GM18508 (cell line): Measurements from ENCODE around the gene DHX34.
"Not testable (repeated sequence)": the region's sequence is repeated elsewhere in the genome, so short reads cannot be mapped to it uniquely, and the experiment has no call there.

Experiments
- ATAC-seq: cut with Tn5 transposase; IDR thresholded peaks from one replicate; pipeline ENCODE4 v1.9.1; 2021; ENCODE audit warnings: moderate number of reproducible peaks; ENCODE audit not compliant: insufficient read depth, unreplicated experiment

Gene DHX34, protein sequence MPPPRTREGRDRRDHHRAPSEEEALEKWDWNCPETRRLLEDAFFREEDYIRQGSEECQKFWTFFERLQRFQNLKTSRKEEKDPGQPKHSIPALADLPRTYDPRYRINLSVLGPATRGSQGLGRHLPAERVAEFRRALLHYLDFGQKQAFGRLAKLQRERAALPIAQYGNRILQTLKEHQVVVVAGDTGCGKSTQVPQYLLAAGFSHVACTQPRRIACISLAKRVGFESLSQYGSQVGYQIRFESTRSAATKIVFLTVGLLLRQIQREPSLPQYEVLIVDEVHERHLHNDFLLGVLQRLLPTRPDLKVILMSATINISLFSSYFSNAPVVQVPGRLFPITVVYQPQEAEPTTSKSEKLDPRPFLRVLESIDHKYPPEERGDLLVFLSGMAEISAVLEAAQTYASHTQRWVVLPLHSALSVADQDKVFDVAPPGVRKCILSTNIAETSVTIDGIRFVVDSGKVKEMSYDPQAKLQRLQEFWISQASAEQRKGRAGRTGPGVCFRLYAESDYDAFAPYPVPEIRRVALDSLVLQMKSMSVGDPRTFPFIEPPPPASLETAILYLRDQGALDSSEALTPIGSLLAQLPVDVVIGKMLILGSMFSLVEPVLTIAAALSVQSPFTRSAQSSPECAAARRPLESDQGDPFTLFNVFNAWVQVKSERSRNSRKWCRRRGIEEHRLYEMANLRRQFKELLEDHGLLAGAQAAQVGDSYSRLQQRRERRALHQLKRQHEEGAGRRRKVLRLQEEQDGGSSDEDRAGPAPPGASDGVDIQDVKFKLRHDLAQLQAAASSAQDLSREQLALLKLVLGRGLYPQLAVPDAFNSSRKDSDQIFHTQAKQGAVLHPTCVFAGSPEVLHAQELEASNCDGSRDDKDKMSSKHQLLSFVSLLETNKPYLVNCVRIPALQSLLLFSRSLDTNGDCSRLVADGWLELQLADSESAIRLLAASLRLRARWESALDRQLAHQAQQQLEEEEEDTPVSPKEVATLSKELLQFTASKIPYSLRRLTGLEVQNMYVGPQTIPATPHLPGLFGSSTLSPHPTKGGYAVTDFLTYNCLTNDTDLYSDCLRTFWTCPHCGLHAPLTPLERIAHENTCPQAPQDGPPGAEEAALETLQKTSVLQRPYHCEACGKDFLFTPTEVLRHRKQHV

DNA sequence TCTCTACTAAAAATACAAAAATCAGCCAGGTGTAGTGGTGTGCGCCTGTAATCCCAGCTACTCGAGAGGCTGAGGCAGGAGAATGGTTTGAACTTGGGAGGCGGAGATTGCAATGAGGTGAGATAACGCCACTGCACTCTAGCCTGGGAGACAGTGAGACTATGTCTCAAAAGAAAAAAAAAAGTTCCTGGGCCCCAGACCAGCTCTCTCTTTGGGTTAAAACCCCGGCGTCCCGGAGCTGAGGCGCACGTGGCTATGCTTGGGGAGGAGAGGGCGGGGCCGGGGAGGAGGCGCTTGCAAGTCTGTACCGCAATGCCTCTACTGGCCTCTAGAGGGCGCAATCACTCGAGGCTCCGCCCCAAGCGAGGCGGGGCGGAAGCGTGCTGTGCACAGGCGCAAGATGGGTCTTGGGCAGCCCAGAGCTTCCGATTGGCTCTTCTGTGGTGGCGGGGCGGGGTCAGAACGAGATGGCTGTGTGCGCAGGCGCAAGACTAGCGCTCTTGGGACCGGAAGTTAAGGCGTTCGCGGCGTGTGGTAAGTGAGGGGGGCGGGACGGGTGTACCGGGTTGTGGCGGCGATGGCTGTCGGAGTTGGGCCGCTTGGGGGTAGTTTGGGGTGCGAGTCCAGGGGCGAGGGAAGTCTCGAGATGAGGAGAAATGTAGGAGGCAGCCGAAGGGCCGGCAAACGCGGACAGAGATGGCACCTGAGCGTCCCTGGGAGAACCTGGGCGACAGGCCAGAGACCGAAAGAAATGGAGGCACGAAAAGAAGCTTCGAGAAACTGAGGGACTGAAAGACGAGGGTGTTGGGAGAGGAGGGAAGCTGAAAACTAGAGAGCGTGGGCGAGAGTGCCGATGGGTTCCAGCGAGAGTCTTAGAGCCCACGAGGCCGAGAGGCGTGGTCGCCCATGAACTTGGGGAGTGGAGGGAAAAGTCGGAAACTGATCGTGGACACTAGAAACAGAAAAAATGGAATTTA, at the start of gene DHX34:
DHX34 (plus strand) TSS at position 497 of the 977 bp plus-strand sequence. CDS start 3,716 bp downstream, outside the sequence.
- ATAC-seq = peak; percentile 48

DNA sequence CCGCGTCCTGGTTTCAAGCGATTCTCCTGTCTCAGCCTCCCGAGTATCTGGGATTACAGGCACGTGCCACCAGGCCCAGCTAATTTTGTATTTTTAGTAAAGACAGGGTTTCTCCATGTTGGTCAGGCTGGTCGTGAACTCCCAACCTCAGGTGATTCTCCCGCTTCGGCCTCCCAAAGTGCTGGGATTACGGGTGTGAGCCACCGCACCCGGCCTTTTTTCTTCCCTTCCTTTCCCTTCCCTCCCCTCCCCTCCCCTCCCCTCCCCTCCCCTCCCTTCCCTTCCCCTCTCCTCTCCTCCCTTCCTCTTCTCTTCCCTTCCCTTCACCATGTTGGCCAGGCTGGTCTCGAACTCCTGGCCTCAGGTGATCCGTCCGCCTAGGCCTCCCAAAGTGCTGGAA, 48.2 kb upstream of the DHX34 start:
- not testable (repeated sequence) for ATAC-seq

DNA sequence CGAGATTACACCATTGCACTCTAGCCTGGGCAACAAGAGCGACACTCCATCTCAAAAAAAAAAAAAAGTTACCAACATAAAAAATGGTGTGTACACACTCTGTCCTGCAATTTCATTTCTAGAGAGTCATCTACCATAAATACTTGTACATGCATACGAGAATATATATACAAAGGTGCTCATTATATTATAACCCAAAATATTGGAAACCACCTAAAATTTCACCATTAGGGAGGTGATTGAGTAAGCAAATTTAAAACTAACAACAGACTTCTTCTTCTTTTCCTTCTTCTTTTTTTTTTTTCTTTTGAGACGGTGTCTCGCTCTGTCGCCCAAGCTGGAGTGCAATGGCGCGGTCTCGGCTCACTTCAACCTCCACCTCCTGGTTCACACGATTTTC, 46.9 kb upstream of the DHX34 start:
- no peak for ATAC-seq

DNA sequence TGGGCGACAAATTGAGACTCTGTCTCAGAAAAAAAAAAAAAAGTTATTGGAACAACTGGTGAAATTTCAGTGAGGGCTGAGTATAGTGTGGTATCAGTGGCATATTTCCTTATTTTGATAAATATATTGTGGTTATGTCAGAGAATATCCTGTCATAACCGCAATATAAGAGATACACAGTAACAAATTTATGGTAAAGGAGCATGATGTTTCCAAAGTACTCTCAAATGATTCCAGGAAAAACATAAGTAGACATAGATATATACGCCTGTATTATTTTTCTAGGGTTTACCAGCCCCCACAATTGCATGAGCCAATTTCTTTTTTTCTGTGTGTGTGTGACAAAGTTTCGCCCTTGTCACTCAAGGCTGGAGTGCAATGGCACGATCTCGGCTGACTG, 45.1 kb upstream of the DHX34 start:
- ATAC-seq = no peak

DNA sequence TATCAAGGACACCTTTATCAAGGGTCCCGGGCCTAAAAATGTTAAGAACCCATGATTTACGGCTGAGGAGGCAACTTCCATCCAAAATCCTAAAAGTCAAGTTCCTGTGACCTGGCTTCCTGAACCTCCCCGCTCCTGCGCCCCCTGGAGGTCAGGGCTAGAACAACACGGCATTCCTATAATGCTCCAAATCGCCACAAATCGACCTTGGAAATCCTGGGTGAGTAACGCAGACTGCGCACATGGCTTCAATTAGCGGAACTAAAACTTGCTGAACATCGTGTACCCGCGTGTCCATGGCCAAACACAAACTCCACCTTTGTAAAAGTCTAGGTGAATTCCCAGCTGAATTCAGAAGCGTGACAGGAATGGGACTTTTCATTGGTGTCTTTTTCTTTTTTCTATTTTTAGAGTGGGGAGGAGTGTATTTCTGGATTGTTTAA, 43.8 kb upstream of the DHX34 start:
- no peak for ATAC-seq

DNA sequence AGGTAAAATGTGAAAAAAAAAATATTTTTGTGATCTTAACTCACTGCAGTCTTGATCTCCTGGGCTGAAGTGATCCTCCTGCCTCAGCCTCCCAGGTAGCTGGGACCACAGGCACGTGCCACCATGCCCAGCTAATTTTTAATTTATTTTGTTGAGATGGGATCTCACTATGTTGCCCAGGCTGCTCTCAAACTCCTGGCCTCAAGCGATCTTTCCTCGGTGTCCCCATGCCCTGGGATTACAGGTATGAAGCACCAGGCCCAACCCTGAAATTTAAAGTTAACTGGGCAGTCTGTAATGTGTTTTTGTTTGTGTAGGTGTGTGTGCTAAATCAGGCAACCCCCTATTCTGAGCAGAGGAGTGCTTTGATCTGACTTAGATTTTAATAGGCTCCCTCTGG, 42.8 kb upstream of the DHX34 start:
- no peak for ATAC-seq

DNA sequence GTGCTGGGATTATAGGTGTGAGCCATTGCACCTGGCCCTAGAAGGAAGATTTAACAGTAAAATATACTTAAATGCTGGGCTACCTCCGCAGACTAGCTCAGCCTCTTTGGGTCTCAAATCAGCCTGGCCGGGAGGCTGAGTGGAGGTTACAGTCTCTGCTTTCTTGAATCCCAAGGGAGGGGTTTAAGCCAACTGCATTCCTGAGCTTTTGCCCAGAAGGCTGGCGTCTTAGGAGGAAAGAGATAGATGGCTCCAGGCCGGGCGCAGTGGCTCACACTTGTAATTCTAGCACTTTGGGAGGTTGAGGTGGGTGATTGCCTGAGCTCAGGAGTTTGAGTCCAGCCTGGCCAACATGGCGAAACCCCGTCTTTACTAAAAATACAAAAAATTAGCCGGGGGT, 40.1 kb upstream of the DHX34 start:
- ATAC-seq = no peak

DNA sequence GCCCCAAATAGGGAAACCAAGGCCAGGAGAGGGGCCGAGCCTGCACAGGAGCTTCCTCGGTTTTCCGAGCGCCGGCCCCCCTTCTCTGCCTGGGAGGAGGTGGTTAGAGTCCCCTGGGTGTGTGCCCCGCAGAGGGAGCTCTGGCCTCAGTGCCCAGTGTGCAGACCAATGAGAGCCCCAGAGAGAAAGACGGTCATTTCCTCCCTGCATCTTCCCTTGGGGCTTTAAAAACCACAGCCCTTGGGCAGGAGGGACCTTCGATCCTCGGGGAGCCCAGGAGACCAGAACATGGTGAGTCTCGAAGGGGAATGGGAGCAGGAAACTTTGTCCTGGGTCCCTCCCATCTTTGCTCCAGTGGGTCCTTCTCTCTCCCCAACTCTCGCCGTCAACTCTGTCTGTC, 39.5 kb upstream of the DHX34 start, which contains the start of gene C5AR1:
C5AR1 (plus strand) TSS at position 254 of the 400 bp plus-strand sequence; CDS start at position 289, 35 bp downstream.
- no peak for ATAC-seq

DNA sequence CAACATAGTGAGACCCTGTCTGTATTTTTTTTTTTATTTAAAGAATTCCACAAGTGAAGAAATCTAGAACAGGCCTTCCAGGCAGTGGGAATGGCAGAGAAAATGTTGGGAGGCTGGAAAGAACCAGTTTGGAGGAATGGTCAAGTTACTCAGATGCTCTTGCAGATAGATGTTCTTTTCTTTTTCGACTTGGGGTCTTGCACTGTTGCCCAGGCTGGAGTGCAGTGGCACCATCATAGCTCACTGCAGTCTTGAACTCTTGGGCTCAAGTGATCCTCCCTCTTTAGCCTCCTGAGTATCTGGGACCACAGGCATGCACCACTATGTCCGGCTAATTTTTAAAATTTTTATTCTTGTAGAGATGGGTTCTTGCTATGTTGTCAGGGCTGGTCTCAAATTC, 38.8 kb upstream of the DHX34 start:
- no peak for ATAC-seq

DNA sequence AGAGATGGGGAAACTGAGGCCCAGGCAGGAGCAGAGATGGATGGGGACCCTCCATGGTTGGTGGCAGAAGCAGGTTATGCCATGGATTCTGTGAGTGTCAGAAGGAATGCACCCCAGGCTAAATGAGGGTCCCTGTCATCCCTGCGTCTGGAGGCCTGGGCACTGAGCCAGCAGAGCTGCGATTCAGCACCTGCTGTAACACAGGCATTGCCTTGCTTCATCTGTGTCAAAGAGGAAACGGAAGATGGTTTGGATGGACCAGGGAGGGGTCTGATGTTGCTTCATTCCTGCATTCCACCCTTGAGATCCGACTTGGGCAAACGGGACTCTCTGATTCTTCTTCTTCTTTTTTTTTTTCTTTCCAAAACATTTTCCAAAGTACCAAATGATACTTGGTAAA, 38.3 kb upstream of the DHX34 start:
- no peak for ATAC-seq

DNA sequence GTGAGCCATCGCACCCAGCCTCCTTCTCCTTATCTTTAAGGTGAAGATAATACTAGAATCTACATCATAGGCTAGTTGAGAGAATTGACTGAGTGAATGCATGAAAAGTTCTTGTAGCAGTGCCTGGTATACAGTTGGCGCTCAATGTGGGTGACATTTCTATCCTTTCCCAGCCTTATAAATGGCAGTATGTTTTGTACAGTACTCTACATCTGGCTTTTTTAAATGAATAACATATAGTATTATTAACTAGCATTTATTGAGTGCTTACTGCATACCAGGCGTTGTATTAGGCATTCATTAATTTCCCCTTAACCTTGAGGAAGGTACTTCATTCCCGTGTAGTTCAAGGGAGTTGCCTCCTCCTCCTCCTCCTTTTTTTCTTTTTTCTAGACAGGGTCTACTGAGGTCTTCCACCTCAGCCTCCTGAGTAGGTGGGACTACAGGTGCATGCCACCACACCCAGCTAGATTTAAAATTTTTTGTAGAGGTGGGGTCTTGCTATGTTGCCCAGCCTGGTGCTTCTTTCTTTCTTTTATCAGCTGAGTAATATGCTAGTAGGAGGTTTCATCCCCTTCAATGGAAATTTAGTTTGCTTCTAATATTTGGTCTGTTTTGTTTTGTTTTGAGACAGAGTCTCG, 36.6 kb upstream of the DHX34 start:
- ATAC-seq = no peak

DNA sequence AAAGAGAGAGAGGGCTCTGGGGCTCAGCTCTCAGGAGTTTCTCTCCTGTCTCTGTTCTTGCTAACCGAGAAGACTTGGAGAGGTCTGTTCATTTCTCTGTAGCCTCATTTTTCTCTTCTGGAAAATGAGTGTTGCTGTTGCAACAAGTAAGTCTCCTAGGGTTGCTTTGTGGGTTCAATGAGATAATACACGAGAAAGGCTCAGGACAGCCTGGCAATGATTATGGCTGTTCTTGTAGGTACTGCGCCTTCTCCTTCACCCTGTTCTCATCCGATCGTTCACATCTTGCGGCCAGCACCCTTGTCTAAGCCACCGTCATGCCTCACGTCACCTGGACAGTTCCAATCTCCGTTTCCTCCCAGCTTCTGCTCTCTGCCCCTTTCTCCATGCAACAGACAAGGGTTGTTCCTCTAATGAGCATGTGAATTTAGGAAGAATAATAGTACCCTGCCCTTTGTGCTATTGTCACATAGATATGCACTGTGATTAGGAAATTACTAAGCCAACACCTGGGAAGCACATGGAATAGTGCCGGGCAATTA, 35.3 kb upstream of the DHX34 start:
- no peak for ATAC-seq

DNA sequence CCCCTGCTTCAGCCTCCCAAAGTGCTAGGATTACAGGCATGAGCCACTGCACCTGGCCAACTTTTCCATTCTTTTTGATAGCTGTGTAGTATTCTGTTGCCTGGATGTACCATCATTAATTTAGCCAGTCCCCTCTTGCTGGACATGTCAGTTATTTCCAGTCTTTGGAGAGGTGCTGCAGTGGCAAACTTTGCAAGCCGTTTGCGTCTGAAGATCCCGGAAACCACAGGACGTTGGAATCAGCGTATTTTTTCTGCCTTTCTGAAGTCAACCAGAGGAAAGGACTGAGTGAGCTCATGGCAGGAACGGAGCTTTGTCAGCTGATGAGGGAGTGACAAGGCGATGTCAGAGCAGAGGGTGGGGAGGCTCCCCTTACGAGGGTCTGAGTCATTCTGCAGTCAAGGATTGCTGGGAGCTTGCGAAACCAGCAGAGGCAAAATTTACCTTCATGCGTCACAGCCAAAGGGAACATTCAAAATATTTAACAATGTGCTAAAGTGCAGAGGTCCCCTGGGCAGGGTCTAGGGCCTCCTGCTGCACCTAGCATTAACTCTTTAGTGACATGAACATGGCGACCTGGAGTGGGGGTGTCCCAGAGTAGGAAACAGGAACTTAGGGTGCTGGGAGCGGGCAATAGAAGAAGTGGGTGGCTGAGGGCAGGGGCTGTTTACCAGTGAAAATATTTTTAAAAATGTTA, 33.8 kb upstream of the DHX34 start:
- ATAC-seq = no peak

DNA sequence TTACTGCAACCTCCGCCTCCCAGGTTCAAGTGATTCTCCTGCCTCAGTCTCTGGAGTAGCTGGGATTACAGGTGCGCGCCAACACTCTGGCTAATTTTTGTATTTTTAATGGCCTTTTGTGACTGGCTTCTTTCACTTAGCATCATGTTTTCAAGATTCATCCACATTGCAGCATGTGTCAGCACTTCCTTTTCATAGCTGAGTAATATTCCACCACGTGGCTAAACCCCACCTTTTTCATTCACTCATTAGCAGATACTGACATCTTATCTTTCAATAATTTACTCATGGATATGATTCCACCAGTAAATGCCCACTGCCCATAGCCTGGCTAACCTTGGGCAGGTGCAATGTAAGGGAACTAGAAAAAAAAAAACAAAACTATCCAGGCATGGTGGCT, 32.6 kb upstream of the DHX34 start:
- ATAC-seq = no peak

DNA sequence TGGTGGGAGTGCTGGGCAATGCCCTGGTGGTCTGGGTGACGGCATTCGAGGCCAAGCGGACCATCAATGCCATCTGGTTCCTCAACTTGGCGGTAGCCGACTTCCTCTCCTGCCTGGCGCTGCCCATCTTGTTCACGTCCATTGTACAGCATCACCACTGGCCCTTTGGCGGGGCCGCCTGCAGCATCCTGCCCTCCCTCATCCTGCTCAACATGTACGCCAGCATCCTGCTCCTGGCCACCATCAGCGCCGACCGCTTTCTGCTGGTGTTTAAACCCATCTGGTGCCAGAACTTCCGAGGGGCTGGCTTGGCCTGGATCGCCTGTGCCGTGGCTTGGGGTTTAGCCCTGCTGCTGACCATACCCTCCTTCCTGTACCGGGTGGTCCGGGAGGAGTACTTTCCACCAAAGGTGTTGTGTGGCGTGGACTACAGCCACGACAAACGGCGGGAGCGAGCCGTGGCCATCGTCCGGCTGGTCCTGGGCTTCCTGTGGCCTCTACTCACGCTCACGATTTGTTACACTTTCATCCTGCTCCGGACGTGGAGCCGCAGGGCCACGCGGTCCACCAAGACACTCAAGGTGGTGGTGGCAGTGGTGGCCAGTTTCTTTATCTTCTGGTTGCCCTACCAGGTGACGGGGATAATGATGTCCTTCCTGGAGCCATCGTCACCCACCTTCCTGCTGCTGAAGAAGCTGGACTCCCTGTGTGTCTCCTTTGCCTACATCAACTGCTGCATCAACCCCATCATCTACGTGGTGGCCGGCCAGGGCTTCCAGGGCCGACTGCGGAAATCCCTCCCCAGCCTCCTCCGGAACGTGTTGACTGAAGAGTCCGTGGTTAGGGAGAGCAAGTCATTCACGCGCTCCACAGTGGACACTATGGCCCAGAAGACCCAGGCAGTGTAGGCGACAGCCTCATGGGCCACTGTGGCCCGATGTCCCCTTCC, 28.9 kb upstream of the DHX34 start:
- no peak for ATAC-seq

DNA sequence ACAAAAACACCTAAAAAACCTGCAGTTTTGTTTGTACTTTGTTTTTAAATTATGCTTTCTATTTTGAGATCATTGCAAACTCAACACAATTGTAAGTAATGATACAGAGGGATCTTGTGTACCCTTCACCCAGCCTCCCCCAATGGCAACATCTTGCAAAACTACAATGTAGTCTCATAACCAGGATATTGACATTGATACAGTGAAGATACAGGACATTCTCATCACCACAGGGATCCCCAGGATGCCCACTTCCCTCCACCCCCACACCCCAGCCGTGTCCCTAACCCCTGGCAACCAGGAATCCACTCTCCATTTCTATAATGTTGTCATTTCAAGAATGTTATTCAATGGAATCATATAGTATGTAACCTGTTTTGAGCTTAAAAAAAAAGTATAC, 27.5 kb upstream of the DHX34 start:
- no peak for ATAC-seq

DNA sequence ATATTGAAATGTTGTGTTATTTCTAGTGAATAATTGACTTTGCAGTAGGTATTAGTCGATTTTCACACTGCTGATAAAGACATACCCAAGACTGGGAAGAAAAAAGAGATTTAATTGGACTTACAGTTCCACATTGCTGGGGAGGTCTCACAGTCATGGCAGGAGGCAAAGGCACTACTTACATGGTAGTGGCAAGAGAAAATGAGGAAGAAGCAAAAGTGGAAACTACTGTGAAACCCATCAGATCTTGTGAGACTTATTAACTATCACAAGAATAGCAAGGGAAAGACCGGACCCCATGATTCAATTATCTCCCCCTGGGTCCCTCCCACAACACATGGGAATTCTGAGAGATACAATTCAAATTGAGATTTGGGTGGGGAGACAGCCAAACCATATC, 27.1 kb upstream of the DHX34 start:
- no peak for ATAC-seq
